NCI-H82 treated with DMSO at 0.1 percent for 48 hours (cell line): ENCODE data around the gene ALPG.

Experiments
- DNase-seq: peaks from one replicate; lab custom pipeline; 2025; ENCODE audit not compliant: unreplicated experiment; lab: John Stamatoyannopoulos, UW

ALPG gene

GRCh38 chr2:232457121-232458011 lies 50.7 kb downstream of the ALPG start:
- no peak for DNase-seq

GRCh38 chr2:232458051-232458660 lies 51.5 kb downstream of the ALPG start:
- DNase-seq: no peak

GRCh38 chr2:232458661-232459418 lies 52.2 kb downstream of the ALPG start:
- DNase-seq: no peak

- no peak for DNase-seq
Measured at GRCh38 chr2:232459419-232460035, 52.9 kb downstream of the ALPG start.

DNA sequence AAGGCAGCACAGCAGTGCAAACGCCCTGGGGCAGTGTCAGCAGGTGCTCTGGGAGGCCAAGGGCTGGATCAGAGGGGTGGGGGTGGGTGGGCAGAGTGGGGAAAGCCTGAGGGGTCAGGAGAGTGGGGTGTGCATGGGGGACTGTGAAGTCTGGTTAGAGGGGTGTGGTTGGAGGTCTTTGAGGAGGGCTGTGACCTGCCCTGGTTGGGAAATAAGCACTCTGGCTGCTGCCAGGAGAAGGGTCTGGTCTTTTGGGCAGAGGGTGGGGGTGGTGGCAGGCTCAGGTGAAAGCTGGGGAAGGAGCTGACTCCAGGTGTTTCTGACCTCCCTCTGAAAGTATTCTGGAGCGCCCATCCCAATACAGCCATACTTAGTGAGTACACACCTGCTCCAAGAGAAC lies 53.5 kb downstream of the ALPG start:
- no peak for DNase-seq
